Keratinocyte (primary cell): ENCODE data around the gene ITGB1BP1. TPM values are rescaled to one million over a fixed set of nuclear protein-coding genes. Genes with fewer than 3 reads are reported as not detected.

ENCODE experiments used
- DNase-seq: peaks from one replicate; pipeline ENCODE4 v3.0.0-alpha.2; 2011; ENCODE audit warnings: low read depth, missing footprints, low spot score
- FAIRE-seq: peaks from 2 replicates; lab custom pipeline; 2011; peaks lifted over from hg19 to GRCh38; lab: Jason Lieb, UNC
- H2AFZ ChIP-seq: 2 replicates; pipeline ENCODE4 v1.6.0; 2012; ENCODE audit warnings: low read length, control low read depth, inconsistent platforms; ENCODE audit not compliant: control insufficient read depth
- H3K27ac ChIP-seq: 2 replicates; pipeline ENCODE4 v1.5.1; 2011; ENCODE audit warnings: low read length; ENCODE audit not compliant: control insufficient read depth, insufficient read depth
- H3K27me3 ChIP-seq: 3 replicates; pipeline ENCODE4 v1.6.0; 2011; ENCODE audit warnings: low read length; ENCODE audit not compliant: control insufficient read depth, insufficient read depth; ENCODE audit errors: extremely low read depth
- H3K36me3 ChIP-seq, 2 experiments: 2 replicates in 1 of 2; 3 replicates in 1 of 2; pipeline ENCODE4 v1.5.1; 2011; ENCODE audit warnings: low read length in 2 of 2, mild to moderate bottlenecking in 1 of 2; ENCODE audit not compliant: control insufficient read depth in 2 of 2, insufficient read depth in 2 of 2; ENCODE audit errors: extremely low read depth in 1 of 2
- H3K4me1 ChIP-seq: 3 replicates; pipeline ENCODE4 v1.5.1; 2011; ENCODE audit warnings: low read length; ENCODE audit not compliant: control insufficient read depth, insufficient read depth; ENCODE audit errors: extremely low read depth
- H3K4me2 ChIP-seq: 3 replicates; pipeline ENCODE4 v1.6.0; 2011; ENCODE audit warnings: low read depth, low read length; ENCODE audit not compliant: control insufficient read depth, insufficient read depth; ENCODE audit errors: extremely low read depth
- H3K4me3 ChIP-seq, 3 experiments: fragments of 200-600 bp in 1 of 3; sonication (generic) in 1 of 3; 2 replicates in 2 of 3; 3 replicates in 1 of 3; pipeline ENCODE4 v1.5.1; 2011 to 2016; ENCODE audit warnings: low read length in 3 of 3, mild to moderate bottlenecking in 3 of 3, control low read depth in 2 of 3, inconsistent platforms in 1 of 3, low read depth in 1 of 3, mixed read lengths in 1 of 3, mixed run types in 1 of 3, moderate library complexity in 1 of 3; ENCODE audit not compliant: control insufficient read depth in 2 of 3, insufficient read depth in 2 of 3; ENCODE audit errors: extremely low read depth in 1 of 3
- H3K79me2 ChIP-seq: 2 replicates; pipeline ENCODE4 v1.6.0; 2012; ENCODE audit warnings: low read length; ENCODE audit not compliant: control insufficient read depth, insufficient read depth
- H3K9ac ChIP-seq: 3 replicates; pipeline ENCODE4 v1.6.0; 2011; ENCODE audit warnings: low read length; ENCODE audit not compliant: control insufficient read depth, insufficient read depth; ENCODE audit errors: extremely low read depth
- H3K9me1 ChIP-seq: 3 replicates; pipeline ENCODE4 v1.6.0; 2011; ENCODE audit warnings: low read length; ENCODE audit not compliant: control insufficient read depth, insufficient read depth; ENCODE audit errors: extremely low read depth
- H3K9me3 ChIP-seq: 2 replicates; pipeline ENCODE4 v1.5.1; 2012; ENCODE audit warnings: low read depth, low read length; ENCODE audit not compliant: control insufficient read depth
- H4K20me1 ChIP-seq: 3 replicates; pipeline ENCODE4 v1.6.0; 2011; ENCODE audit warnings: low read length; ENCODE audit not compliant: control insufficient read depth, insufficient read depth; ENCODE audit errors: extremely low read depth
- EZH2 ChIP-seq: IDR thresholded peaks from one replicate; pipeline ENCODE4 v1.6.1; 2012; ENCODE audit warnings: inconsistent platforms, mild to moderate bottlenecking, low read length, moderate library complexity
- dilution Hi-C: fragments of 300-500 bp; cut with MboI; formaldehyde crosslinking; loops from one replicate; pipeline ENCODE4 v1.7.0; 2020; ENCODE audit warnings: low sequenced_read_pairs; ENCODE audit not compliant: extremely low pct_ligation_motif_present
- polyA plus RNA-seq, 5 experiments: library from polyadenylated mRNA; depleted of rRNA in 3 of 5; stranded (reverse) in 3 of 5; stranded (forward) in 1 of 5; unstranded in 1 of 5; fragments of >200 nt; gene quantifications; 1 replicate in 1 of 5; 2 replicates in 3 of 5; 3 replicates in 1 of 5; pipeline versions ENCODE4 v1.2.1 to v1.2.3, GENCODE V29; 2011 to 2012; ENCODE audit warnings: missing spikeins in 2 of 5, low read depth in 1 of 5, low replicate concordance in 1 of 5
- TF ChIP-seq, protein P1 (sequence below), 3 experiments: IDR thresholded peaks in 1 of 3; conservative IDR thresholded peaks in 1 of 3; optimal IDR thresholded peaks in 1 of 3; 2 replicates in 2 of 3; 3 replicates in 1 of 3; pipeline versions ENCODE3 to v1.5.1; 2011; ENCODE audit warnings: low read length in 3 of 3, mild to moderate bottlenecking in 3 of 3, moderate library complexity in 2 of 3, control low read depth in 1 of 3, inconsistent platforms in 1 of 3; ENCODE audit not compliant: insufficient read depth in 2 of 3; ENCODE audit errors: extremely low read depth in 1 of 3

The ITGB1BP1 gene
- polyA plus RNA-seq, 1 donor (not counting 4 experiments of a cell fraction or from before 2014, with no cell fraction given): 169 TPM

DNA sequence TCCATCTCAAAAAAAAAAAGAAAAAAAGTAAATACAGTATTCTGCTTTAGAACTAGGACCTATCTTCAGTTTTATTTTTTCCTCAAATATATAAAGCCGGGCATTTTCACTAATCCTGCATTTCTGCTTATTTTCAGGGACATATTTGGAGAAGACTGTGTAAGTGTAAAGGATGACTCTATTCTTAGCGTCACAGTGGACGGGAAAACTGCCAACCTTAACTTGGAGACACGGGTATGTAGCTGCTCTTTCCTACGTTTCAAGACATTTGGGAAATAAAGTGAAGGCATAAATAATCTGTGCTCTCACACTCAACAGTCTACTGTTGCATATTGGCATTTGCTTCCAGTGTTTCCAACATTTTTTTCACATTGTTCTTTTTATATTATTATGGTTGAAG is 47.9 kb upstream of the ITGB1BP1 start:
- no peak for FAIRE-seq

DNA sequence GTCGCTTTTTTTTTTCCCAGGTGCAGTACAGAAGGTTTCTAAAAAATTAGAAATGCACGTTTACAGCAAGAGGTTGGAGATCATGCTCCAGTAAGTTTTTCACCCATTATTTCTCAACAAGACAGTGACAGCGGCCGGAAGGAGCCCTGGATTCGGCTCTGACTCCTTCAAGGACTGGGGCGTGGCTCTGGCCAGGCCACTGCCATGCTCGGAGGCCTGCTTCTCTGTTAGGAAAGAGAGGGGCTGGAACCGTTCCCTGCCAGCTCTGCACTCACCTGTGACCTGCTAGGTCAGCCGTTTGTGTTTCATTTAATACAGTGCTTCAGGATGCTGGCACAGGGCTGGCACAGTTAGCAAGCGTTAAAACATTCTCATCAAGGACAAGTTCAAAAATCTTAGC is 44.4 kb upstream of the ITGB1BP1 start:
- Histone ChIP-seq H3K27ac (no peak overlapping the region), H3K9me3 (no peaks in the 10 kb centered on the region), H3K4me2 (no peak overlapping the region), H2AFZ (no peak overlapping the region), H3K36me3 (peaks cover 6 to 18% of the 10 kb centered on the region in 2 experiments), H3K79me2 (no peaks in the 10 kb centered on the region), H3K9me1 (no peaks in the 10 kb centered on the region), H3K4me3 (no peak overlapping the region), H3K4me1 (no peaks in the 10 kb centered on the region), H3K27me3 (no peaks in the 10 kb centered on the region), H4K20me1 (no peaks in the 10 kb centered on the region), H3K9ac (no peak overlapping the region)
- dilution Hi-C loops: no loop called here
- TF ChIP-seq, protein P1, sequence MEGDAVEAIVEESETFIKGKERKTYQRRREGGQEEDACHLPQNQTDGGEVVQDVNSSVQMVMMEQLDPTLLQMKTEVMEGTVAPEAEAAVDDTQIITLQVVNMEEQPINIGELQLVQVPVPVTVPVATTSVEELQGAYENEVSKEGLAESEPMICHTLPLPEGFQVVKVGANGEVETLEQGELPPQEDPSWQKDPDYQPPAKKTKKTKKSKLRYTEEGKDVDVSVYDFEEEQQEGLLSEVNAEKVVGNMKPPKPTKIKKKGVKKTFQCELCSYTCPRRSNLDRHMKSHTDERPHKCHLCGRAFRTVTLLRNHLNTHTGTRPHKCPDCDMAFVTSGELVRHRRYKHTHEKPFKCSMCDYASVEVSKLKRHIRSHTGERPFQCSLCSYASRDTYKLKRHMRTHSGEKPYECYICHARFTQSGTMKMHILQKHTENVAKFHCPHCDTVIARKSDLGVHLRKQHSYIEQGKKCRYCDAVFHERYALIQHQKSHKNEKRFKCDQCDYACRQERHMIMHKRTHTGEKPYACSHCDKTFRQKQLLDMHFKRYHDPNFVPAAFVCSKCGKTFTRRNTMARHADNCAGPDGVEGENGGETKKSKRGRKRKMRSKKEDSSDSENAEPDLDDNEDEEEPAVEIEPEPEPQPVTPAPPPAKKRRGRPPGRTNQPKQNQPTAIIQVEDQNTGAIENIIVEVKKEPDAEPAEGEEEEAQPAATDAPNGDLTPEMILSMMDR (optimal IDR thresholded peaks at IDR 0.05 in 1 of 3, IDR thresholded peaks at IDR 0.05 in 1 of 3, conservative IDR thresholded peaks at IDR 0.05 in 1 of 3; ENCODE audit: extremely low read depth in 1 of 3, insufficient read depth in 2 of 3, low read length in 3 of 3): no peak
- no peak for TF ChIP-seq EZH2
- FAIRE-seq: no peak
- no peak for DNase-seq

More for the DNA sequence above, 47.9 kb upstream of the ITGB1BP1 start:
- no peak overlapping the region for H3K4me3 ChIP-seq
- H3K9ac ChIP-seq: no peak overlapping the region
- no peak for DNase-seq
- TF ChIP-seq EZH2: no peak
- TF ChIP-seq, protein P1 (optimal IDR thresholded peaks at IDR 0.05 in 1 of 3, IDR thresholded peaks at IDR 0.05 in 1 of 3, conservative IDR thresholded peaks at IDR 0.05 in 1 of 3; ENCODE audit: extremely low read depth in 1 of 3, insufficient read depth in 2 of 3, low read length in 3 of 3): no peak
- dilution Hi-C loops: no loop called here
- H3K4me2 ChIP-seq: no peak overlapping the region
- peaks cover 9% of the 10 kb centered on the region for H3K4me1 ChIP-seq
- H3K36me3 ChIP-seq: peaks cover 4 to 14% of the 10 kb centered on the region in 2 experiments
- H3K79me2 ChIP-seq: peaks cover 5% of the 10 kb centered on the region
- H4K20me1 ChIP-seq: no peaks in the 10 kb centered on the region
- H3K27me3 ChIP-seq: no peaks in the 10 kb centered on the region
- H3K9me3 ChIP-seq: no peaks in the 10 kb centered on the region
- H2AFZ ChIP-seq: no peak overlapping the region
- H3K9me1 ChIP-seq: no peaks in the 10 kb centered on the region
- no peak overlapping the region for H3K27ac ChIP-seq
